Activated gamma-delta T cell (primary cell): ENCODE results near the gene CTXN1.

Source experiments
- DNase-seq: peaks from one replicate; lab custom pipeline; 2025; lab: John Stamatoyannopoulos, UW

The CTXN1 gene

DNA sequence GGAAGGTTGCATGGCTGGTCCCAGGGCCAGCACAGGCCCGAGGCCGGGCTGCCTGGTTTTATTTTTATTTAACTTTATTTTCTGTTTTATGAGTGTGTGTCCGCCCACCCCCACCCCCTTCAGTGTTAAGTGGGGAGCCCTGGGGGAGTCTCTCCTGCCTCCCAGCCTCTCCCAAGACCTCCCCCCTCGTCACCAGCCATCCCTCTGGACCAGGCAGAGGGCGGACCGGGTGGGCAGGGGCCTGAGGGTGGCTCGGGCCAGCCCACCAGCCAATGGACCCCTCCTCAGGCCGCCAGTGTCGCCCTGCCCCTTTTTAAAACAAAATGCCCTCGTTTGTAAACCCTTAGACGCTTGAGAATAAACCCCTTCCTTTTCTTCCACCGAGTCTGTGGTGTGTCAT is 11.8 kb downstream of the CTXN1 start:
- DNase-seq: no peak

DNA sequence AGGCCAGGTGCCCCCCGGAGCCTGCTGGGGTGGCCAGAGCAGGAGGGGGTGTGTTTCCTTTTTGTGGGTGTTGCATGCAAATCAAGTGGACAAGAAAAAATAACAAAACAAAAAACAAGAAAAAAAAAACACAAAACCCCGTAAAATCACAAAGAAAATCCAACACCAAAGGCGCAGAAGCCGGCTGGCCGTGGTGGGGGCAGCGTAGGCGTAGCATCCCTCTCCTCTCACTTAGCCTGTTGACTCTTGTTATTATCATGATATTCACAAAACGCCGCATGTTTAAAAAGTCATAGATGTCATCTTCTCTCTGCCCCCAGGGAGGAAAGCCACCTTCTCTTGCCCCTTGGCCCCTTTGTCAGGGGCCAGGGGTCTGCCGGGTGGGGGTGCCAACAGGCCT is 12.3 kb downstream of the CTXN1 start:
- no peak for DNase-seq

DNA sequence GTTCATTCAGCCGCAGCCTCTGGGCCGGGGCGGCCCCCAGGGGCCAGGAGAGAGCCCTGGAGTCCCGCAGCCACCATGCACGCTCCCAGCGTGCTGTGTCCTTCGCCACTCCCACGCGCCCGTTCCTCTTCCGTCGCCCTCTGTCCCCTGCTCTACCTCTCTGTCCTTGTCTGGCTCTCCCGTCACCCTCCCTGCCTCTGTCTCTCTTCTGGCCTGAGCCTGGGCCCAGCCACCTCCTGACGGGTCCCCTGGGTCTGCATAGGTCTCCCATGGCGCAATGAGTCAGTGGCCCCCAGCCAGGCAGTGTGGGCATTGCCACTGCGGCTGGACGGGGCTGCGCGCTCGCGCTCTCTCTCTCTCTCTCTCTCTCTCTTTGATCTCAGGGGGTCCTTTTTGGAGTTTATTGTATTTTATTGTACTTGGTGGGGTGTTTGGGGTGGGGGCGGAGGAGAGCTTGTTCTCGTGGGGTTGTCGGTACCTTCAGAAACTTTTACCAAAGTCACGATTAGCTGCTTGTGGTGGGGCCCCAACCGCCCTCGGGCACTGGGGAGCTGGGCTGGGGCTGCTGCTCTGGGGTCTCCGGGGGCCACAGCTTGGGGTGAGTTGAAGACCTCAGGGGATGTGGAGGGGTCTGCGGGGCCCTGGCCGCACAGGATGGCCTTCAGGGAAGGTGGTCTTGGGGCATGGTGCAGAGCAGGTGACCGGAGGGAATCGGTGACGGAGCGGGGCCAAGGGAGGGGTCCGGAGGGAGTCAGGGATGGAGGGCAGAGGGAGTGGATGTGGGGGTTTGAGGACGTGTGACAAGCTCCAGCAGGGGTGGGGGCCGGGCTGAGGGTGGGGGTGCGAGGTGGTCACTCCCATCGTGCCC is 13.0 kb downstream of the CTXN1 start:
- no peak for DNase-seq

GRCh38 chr19:7912144-7912696 is 13.7 kb downstream of the CTXN1 start:
- DNase-seq: no peak

GRCh38 chr19:7911508-7912143 is 14.3 kb downstream of the CTXN1 start:
- DNase-seq: no peak

- DNase-seq: no peak
Measured at GRCh38 chr19:7910321-7911161, 15.4 kb downstream of the CTXN1 start.

- DNase-seq: no peak
Measured at GRCh38 chr19:7909471-7910067, 16.4 kb downstream of the CTXN1 start.

DNA sequence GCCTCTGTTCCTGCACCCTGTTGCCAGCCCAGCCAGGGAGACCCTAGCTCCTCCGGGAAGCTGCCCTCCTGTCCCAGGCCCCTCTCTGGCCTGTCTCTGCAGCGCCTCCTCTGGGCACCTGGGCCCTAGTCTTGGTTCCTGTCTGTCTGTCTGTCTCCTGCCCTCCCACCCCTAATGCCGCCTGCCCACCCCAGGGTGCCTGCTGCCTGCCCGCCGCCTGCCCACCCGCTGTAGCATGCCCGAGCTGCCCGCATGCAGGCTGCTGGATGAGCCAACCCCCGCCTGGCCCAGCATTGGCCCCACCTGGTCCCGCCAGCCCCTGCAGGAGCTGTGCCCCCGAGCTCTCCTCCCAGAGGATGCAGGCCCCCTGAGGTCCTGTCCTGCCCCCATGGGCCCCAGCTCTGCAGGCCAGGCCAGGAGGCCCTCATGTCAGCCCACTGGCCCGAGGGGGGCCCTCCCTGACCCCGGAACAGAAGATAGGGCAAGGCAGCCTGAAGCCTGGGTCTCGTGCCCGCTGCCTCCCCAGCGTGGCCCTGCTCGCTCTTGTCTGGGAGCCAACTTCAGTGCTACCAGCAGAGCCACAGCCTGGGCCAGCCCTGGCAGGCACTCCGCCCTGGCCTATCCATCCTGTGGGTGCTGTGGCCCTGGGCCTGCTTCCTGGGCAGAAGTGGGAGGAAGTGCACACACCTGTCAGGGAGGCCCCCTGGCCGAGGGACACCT is 17.0 kb downstream of the CTXN1 start:
- DNase-seq: no peak

- DNase-seq: no peak
Measured at GRCh38 chr19:7908078-7908699, 17.7 kb downstream of the CTXN1 start.

GRCh38 chr19:7907544-7907943 is 18.4 kb downstream of the CTXN1 start:
- no peak for DNase-seq

DNA sequence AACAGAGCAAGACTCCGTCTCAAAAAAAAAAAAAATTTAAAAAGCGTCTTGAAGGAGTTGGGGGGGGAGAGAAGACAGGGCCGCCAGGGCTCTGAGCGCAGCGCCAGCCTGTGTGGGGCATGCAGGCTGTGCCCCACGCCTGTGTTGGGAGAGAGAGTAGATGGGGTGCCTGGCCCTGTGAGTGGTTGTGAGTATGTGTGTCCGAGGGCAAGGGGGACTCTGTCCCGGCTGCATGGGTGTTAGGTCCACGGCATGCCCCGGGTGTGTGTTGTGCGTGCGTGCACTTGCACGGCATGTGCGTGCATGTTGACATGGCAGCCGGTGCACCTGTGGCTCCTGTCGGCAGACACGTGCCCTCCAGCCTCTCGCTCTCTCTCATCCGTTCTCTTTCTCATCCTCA is 18.8 kb downstream of the CTXN1 start:
- no peak for DNase-seq

- DNase-seq: no peak
Measured at GRCh38 chr19:7905859-7906258, 20.1 kb downstream of the CTXN1 start.

DNA sequence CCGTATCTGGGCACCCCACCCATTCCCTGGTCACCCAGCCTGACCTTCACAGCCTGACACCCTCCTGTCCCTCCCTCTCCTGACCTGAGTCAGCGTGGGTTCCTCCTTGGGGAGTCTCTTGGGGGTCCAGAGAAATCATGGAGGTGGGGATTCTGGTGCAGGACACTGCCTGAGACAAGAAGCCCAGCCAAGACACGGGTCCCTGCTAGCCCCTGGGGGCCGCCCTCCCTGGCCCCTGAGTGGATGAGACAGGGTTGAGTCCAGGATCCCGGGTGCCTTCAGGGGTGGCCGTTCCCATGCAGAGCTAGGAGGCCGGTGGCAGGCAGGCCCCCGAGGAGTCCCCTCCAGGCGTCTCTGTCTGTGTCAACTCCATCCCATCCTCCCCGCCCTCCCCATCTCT is 20.7 kb downstream of the CTXN1 start:
- no peak for DNase-seq

DNA sequence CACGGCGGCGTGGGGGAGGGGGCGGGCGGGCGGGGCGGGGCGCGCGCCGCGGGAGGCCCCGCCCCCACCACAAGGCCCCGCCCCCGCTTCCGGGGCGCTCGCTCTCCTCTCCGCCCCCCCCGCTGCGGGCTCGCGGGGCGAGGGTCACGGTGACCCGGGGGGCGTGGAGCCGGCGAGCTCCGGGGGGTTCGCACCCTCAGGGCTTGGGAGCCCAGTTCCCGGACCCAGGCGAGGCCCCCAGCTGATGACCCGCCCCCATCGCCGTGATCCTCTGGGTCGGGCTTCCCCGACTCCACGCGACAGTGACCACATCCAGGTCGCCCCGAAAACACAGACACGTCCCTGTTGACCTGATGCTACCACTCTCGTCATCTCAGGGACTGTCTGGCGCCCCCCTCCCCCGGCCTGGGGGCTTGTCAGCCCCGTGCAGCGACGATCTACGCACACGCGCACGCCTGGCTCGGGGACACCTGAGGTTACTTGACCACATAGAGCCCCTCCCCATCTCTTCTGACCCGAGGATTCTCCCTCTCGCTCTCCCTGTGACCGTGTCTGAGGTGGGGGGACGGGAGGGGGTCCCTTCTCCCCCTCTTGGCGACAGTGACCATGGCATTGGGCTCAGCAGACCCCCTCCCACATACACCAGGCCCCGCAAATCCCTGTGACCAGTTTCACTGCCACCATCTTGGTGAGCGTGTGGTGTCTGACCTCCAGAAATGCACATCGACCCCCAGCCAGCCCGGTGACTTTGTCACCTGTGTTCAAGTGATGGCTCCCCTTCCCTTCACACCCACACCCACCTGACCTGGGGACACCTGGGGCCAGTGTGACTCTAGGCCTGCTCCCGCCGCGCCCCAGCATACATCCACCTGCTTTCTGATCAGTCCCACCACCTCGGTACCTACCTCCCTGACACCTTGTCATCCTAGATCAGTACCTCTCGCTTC is 21.6 kb downstream of the CTXN1 start:
- DNase-seq: peak; percentile 84

GRCh38 chr19:7903244-7904073 is 22.5 kb downstream of the CTXN1 start, which contains the start of gene MAP2K7:
MAP2K7 (plus strand) TSS chr19:7903877; CDS start chr19:7903945, 68 bp downstream.
- peak; percentile 100 for DNase-seq

DNA sequence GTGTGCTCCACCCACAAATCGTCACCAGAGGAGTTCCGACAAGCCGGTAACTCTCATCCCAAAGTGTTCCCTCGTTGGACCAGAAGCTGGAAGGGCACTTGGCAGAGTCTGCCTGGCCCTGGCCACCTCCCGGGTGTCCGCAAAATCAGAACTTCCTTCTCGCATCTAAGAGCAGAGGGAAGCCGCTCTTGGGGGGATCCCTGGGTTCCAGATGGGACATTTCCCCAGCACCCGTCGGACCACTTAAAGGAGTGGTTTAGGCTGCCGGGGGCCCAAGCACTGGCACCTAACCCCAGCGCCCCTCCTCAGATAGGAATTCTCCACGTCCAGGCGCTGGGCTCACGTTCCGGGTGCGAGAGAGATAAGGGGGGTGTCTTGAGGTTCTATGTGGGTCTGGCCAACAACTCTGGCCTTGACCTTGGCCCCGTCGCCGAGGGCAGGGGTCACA is 23.1 kb downstream of the CTXN1 start:
- DNase-seq: no peak

GRCh38 chr19:7901337-7901736 is 24.6 kb downstream of the CTXN1 start:
- no peak for DNase-seq

GRCh38 chr19:7900931-7901330 is 25.0 kb downstream of the CTXN1 start:
- DNase-seq: no peak
